ENCODE results near the gene FHIT.

DNA sequence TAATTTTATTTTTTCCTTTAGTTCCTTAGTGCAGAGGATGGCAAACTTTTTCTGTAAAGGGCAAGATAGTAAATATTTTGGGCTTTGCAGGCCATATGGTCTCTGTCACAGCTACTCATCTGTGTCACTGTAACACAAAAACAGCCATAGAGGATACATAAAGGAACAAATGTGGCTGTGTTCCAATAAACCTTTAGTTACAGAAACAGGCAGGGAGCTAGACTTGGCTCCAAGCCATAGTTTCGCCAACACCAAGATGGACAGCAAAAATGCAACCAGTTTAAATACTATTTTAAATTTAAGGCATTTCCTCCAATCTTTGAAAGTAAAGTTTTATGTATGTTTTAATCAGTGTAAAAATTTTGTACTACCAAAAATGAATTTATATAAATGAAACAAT lies 753.4 kb downstream of the FHIT start:
- TF ChIP-seq, protein P1, sequence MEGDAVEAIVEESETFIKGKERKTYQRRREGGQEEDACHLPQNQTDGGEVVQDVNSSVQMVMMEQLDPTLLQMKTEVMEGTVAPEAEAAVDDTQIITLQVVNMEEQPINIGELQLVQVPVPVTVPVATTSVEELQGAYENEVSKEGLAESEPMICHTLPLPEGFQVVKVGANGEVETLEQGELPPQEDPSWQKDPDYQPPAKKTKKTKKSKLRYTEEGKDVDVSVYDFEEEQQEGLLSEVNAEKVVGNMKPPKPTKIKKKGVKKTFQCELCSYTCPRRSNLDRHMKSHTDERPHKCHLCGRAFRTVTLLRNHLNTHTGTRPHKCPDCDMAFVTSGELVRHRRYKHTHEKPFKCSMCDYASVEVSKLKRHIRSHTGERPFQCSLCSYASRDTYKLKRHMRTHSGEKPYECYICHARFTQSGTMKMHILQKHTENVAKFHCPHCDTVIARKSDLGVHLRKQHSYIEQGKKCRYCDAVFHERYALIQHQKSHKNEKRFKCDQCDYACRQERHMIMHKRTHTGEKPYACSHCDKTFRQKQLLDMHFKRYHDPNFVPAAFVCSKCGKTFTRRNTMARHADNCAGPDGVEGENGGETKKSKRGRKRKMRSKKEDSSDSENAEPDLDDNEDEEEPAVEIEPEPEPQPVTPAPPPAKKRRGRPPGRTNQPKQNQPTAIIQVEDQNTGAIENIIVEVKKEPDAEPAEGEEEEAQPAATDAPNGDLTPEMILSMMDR (conservative IDR thresholded peaks at IDR 0.05; ENCODE audit: low read depth, low read length): no peak
- no peak for TF ChIP-seq RFX5 (IDR thresholded peaks at IDR 0.05; ENCODE audit: low read depth, low read length)
- TF ChIP-seq, protein P2, sequence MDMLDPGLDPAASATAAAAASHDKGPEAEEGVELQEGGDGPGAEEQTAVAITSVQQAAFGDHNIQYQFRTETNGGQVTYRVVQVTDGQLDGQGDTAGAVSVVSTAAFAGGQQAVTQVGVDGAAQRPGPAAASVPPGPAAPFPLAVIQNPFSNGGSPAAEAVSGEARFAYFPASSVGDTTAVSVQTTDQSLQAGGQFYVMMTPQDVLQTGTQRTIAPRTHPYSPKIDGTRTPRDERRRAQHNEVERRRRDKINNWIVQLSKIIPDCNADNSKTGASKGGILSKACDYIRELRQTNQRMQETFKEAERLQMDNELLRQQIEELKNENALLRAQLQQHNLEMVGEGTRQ (IDR thresholded peaks at IDR 0.05; ENCODE audit: low read depth, low read length): no peak
- TF ChIP-seq SMC3 (IDR thresholded peaks at IDR 0.05; ENCODE audit: low read depth, low read length): no peak
- no peak for TF ChIP-seq POLR2A (IDR thresholded peaks at IDR 0.05; ENCODE audit: low read depth, low read length)
- TF ChIP-seq FOS (IDR thresholded peaks at IDR 0.05; ENCODE audit: low read depth, low read length): no peak
- TF ChIP-seq MAFK (IDR thresholded peaks at IDR 0.05; ENCODE audit: low read depth, low read length): no peak
- TF ChIP-seq RCOR1 (IDR thresholded peaks at IDR 0.05; ENCODE audit: insufficient replicate concordance, low read length): no peak
- no peak for TF ChIP-seq RAD21 (IDR thresholded peaks at IDR 0.05; ENCODE audit: low read length)
- TF ChIP-seq MXI1 (IDR thresholded peaks at IDR 0.05; ENCODE audit: borderline replicate concordance, low read depth, low read length): no peak
- TF ChIP-seq BHLHE40 (IDR thresholded peaks at IDR 0.05; ENCODE audit: low read depth, low read length): no peak
- TF ChIP-seq, protein P3, sequence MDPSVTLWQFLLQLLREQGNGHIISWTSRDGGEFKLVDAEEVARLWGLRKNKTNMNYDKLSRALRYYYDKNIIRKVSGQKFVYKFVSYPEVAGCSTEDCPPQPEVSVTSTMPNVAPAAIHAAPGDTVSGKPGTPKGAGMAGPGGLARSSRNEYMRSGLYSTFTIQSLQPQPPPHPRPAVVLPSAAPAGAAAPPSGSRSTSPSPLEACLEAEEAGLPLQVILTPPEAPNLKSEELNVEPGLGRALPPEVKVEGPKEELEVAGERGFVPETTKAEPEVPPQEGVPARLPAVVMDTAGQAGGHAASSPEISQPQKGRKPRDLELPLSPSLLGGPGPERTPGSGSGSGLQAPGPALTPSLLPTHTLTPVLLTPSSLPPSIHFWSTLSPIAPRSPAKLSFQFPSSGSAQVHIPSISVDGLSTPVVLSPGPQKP (IDR thresholded peaks at IDR 0.05; ENCODE audit: borderline replicate concordance, low read depth, low read length): no peak
